Right atrium auricular region (tissue), 2 donors: ENCODE measurements around the gene GEMIN2. TPM values are rescaled to one million over a fixed set of nuclear protein-coding genes. Genes with fewer than 3 reads are reported as not detected.
"Not testable (repeated sequence)": the region's sequence is repeated elsewhere in the genome, so short reads cannot be mapped to it uniquely, and the experiment has no call there.

Source experiments
- DNase-seq: peaks from one replicate; pipeline ENCODE4 v3.0.0-alpha.2; 2019; ENCODE audit warnings: low spot score
- H3K27ac ChIP-seq, 2 donors: fragments of 200-600 bp; sonication (generic); 1 replicate in 1 of 2; 2 replicates in 1 of 2; pipeline ENCODE4 v1.5.1; 2016 to 2019
- H3K27me3 ChIP-seq, 2 donors: fragments of 200-600 bp; sonication (generic); one replicate each; pipeline versions ENCODE4 v1.5.1 to v1.6.0; 2017 to 2019
- H3K36me3 ChIP-seq: fragments of 200-600 bp; sonication (generic); one replicate; pipeline ENCODE4 v1.5.1; 2016
- H3K4me1 ChIP-seq, 2 donors: fragments of 200-600 bp; sonication (generic); one replicate each; pipeline versions ENCODE4 v1.5.1 to v1.6.0; 2017 to 2019
- H3K4me3 ChIP-seq, 2 donors: fragments of 200-600 bp; sonication (generic); 1 replicate in 1 of 2; 2 replicates in 1 of 2; pipeline ENCODE4 v1.5.1; 2017 to 2019; ENCODE audit warnings: mild to moderate bottlenecking in 1 of 2, moderate library complexity in 1 of 2
- H3K9me3 ChIP-seq, 2 donors: fragments of 200-600 bp; sonication (generic); one replicate each; pipeline ENCODE4 v1.5.1; 2019
- CTCF ChIP-seq, 2 donors: fragments of 200-600 bp; sonication (generic); IDR thresholded peaks; one replicate each; pipeline ENCODE4 v1.5.1; 2019; ENCODE audit warnings: antibody characterized with exemption in 2 of 2
- total RNA-seq, 2 donors: library from RNA; depleted of rRNA; stranded (reverse); fragments of >200 nt; gene quantifications; one replicate each; pipeline ENCODE4 v1.1.0, GENCODE V29; 2016

GEMIN2 gene
- total RNA-seq, 2 donors from 2014 or later = 5.2 to 12.2 TPM

- Histone ChIP-seq H3K27me3 (no peaks in the 10 kb centered on the region), H3K4me1 (no peaks in the 10 kb centered on the region), H3K9me3 (no peaks in the 10 kb centered on the region), H3K27ac (no peak overlapping the region), H3K36me3 (peaks cover 75% of the 10 kb centered on the region), H3K4me3 (no peak overlapping the region)
- DNase-seq = no peak
- TF ChIP-seq CTCF (IDR thresholded peaks at IDR 0.05) = no peak
Measured at GRCh38 chr14:39085933-39086332, 28.2 kb upstream of the GEMIN2 start.

- Histone ChIP-seq H3K27me3 (no peaks in the 10 kb centered on the region), H3K9me3 (no peaks in the 10 kb centered on the region), H3K4me3 (no peak overlapping the region), H3K27ac (no peak overlapping the region), H3K4me1 (no peaks in the 10 kb centered on the region), H3K36me3 (peaks cover 74% of the 10 kb centered on the region)
- DNase-seq = no peak
- no peak for TF ChIP-seq CTCF (IDR thresholded peaks at IDR 0.05)
Measured at GRCh38 chr14:39087493-39087892, 26.6 kb upstream of the GEMIN2 start.

DNA sequence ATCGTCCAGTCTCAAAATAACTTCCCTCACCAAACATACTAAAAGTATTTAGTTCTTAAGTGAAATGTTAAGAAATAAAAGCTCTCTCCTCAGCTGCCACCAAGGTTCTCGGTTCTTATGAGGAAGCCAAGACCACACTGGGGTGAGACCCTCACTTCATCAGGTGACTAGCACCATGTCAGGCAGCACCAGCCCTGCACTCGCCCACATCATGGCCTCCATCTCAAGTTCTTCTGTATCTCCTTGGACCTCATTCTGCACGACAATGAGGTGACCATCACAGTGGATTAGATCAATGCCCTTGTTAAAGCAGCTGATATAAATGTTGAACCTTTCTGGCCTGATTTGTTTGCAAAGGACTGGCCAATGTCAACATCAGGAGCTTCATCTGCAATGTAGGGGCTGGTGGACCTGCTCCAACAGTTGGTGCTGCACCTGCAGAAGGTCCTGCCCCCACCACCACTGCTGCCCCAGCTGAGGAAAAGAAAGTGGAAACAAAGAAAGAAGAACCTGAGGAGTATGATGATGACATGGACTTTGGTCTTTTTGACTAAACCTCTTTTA, 23.5 kb upstream of the GEMIN2 start:
- Histone ChIP-seq H3K27me3 (no peaks in the 10 kb centered on the region), H3K27ac (no peak overlapping the region), H3K4me3 (no peak overlapping the region), H3K9me3 (no peaks in the 10 kb centered on the region), H3K36me3 (peaks cover 73% of the 10 kb centered on the region), H3K4me1 (no peaks in the 10 kb centered on the region)
- no peak for DNase-seq
- TF ChIP-seq CTCF (IDR thresholded peaks at IDR 0.05) = no peak

- Histone ChIP-seq H3K4me3 (no peak overlapping the region), H3K9me3 (no peaks in the 10 kb centered on the region), H3K4me1 (no peaks in the 10 kb centered on the region), H3K36me3 (peaks cover 68% of the 10 kb centered on the region), H3K27me3 (no peaks in the 10 kb centered on the region), H3K27ac (no peak overlapping the region)
- TF ChIP-seq CTCF (IDR thresholded peaks at IDR 0.05) = no peak
- DNase-seq = no peak
Measured at GRCh38 chr14:39091716-39092115, 22.4 kb upstream of the GEMIN2 start.

DNA sequence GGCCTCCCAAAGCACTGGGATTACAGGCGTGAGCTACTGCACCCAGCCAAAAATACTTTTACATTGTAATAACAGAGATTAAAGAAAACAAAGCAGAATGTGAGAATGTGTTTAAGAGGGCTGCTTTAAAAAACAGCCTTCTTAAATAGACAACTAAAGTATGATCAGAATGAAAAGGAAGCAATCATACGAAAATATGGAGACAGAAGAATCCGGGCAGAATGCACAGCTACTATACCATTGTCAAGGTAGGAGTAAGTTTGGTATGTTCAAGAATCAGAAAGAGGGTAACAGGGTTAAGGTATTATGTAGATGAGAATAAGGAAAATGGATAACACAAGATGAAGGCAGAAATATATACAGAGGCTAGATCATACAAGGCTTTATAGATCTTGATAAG, 19.6 kb upstream of the GEMIN2 start:
- H3K27me3 ChIP-seq = no peaks in the 10 kb centered on the region
- H3K27ac ChIP-seq = no peak overlapping the region
- no peak for DNase-seq
- no peak overlapping the region for H3K4me3 ChIP-seq
- peaks cover 60% of the 10 kb centered on the region for H3K36me3 ChIP-seq
- peaks cover 0 to 18% of the 10 kb centered on the region in 2 donors for H3K4me1 ChIP-seq
- no peak for TF ChIP-seq CTCF (IDR thresholded peaks at IDR 0.05)
- H3K9me3 ChIP-seq = no peaks in the 10 kb centered on the region

- Histone ChIP-seq H3K27me3 (no peaks in the 10 kb centered on the region), H3K4me3 (no peak overlapping the region), H3K27ac (no peak overlapping the region), H3K4me1 (peaks cover 0 to 34% of the 10 kb centered on the region in 2 donors), H3K36me3 (peaks cover 36% of the 10 kb centered on the region), H3K9me3 (no peaks in the 10 kb centered on the region)
- TF ChIP-seq CTCF (IDR thresholded peaks at IDR 0.05) = no peak
- no peak for DNase-seq
Measured at GRCh38 chr14:39097159-39097558, 17.0 kb upstream of the GEMIN2 start.

GRCh38 chr14:39099215-39099614, 14.9 kb upstream of the GEMIN2 start:
- Histone ChIP-seq H3K4me1 (peaks cover 0 to 41% of the 10 kb centered on the region in 2 donors), H3K36me3 (peaks cover 19% of the 10 kb centered on the region)
- not testable (repeated sequence) for DNase-seq, H3K9me3 ChIP-seq, H3K4me3 ChIP-seq, H3K27ac ChIP-seq, H3K27me3 ChIP-seq
